Dermis blood vessel endothelial cell (primary cell): ENCODE data around the gene NPC1. TPM values are rescaled to one million over a fixed set of nuclear protein-coding genes. Genes with fewer than 3 reads are reported as not detected.

Source experiments
- total RNA-seq: library from RNA; depleted of rRNA; stranded (reverse); fragments of >200 nt; gene quantifications from 2 replicates; pipeline ENCODE4 v1.2.3, GENCODE V29; 2014

NPC1 gene
- total RNA-seq, 1 donor from 2014 or later, result 36.4 TPM

Other genes starting within 250 kb of the NPC1 start
- 51.4 and 68.1 TPM in 2 replicates for gene RIOK3, start 133.2 kb downstream of the NPC1 start, total RNA-seq
- 28.8 and 33.1 TPM in 2 replicates for gene RMC1, start 83.0 kb downstream of the NPC1 start, total RNA-seq
- gene ANKRD29, start 76.4 kb upstream of the NPC1 start, total RNA-seq, result 4.1 and 4.2 TPM in 2 replicates
- gene LAMA3, start 102.9 kb upstream of the NPC1 start, total RNA-seq, result 14.1 and 15.9 TPM in 2 replicates